SKM-1 treated with dmso at 0.1 percent for 144 hours (cell line): ENCODE data around the gene SLC17A8.

ENCODE experiments used
- DNase-seq: peaks from one replicate; lab custom pipeline; 2025; ENCODE audit not compliant: unreplicated experiment; lab: John Stamatoyannopoulos, UW

SLC17A8 gene

DNA sequence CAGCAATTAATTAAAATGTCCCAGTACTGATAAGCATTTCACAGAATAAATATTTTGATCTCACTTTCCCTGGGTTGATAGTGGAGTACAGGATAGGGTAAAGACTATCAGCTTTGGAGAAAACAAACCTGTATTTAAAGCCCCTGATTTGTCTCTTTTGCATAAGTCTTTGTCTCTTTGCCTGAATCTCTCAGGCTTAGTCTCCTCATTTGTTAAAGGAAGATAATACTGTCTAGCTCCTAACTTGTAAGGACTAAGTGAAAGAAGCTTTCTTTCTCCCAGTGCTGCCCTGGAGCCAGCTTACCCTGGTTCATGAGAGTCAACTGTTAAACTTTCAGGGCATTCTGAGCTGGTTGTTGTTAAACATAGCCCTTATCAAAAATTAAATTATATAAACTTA lies 111.3 kb downstream of the SLC17A8 start:
- DNase-seq: no peak
